Ovary (tissue), 3 donors: Measurements from ENCODE around the gene THAP12.

Experiments
- CTCF ChIP-seq, 3 donors: fragments of 450-650 bp in 2 of 3; fragments of 200-600 bp in 1 of 3; IDR thresholded peaks; one replicate each; pipeline versions ENCODE4 v1.5.1 to v1.8.0; 2016 to 2022; ENCODE audit warnings: antibody characterized with exemption in 3 of 3, mild to moderate bottlenecking in 1 of 3
- POLR2A ChIP-seq: fragments of 450-650 bp; IDR thresholded peaks from one replicate; pipeline ENCODE4 v1.6.1; 2017; ENCODE audit warnings: antibody characterized with exemption, mild to moderate bottlenecking, moderate library complexity
- donor health status: DM: no; HTN: no; CAD: no.

DNA sequence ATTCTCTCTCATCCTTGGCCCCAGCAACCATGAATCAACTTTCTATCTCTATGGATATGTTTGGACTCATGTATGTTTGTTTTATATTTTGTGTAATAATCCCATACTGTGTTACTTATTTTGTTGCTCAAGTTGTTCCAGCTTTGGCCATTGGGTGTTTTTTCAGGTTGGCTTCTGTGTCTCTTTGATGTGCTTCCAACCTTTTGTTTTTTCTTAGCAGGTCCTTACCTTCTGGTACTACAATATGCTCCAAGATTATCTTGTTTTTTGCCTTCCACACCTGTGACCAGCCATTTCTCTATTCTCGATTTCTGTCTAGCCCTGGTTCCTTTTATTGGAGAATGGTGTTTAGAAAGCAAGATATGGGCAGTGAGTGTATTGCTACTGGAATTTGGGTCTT, 14.4 kb upstream of the THAP12 start:
- TF ChIP-seq CTCF (IDR thresholded peaks at IDR 0.05) (no peak), POLR2A (no peak)
